Endothelial cell (in vitro differentiated cells): ENCODE results near the gene PIGZ. TPM values are rescaled to one million over a fixed set of nuclear protein-coding genes. Genes with fewer than 3 reads are reported as not detected.

ENCODE experiments used
- DNase-seq: peaks from one replicate; pipeline ENCODE4 v3.0.0; 2021; ENCODE audit warnings: low spot score
- H3K27ac Mint-ChIP-seq: one replicate; pipeline ENCODE4 v1.8.0; 2021; ENCODE audit warnings: mixed read lengths, inconsistent platforms; ENCODE audit not compliant: unreplicated experiment
- H3K27me3 Mint-ChIP-seq: one replicate; pipeline ENCODE4 v1.8.0; 2021; ENCODE audit warnings: mild to moderate bottlenecking, moderate library complexity, mixed read lengths, inconsistent platforms; ENCODE audit not compliant: unreplicated experiment
- H3K36me3 Mint-ChIP-seq: one replicate; pipeline ENCODE4 v1.8.0; 2021; ENCODE audit warnings: mild to moderate bottlenecking, low read depth, mixed read lengths, inconsistent platforms; ENCODE audit not compliant: unreplicated experiment
- H3K4me1 Mint-ChIP-seq: one replicate; pipeline ENCODE4 v1.8.0; 2021; ENCODE audit warnings: mild to moderate bottlenecking, mixed read lengths, inconsistent platforms; ENCODE audit not compliant: unreplicated experiment
- H3K4me3 Mint-ChIP-seq: one replicate; pipeline ENCODE4 v1.8.0; 2021; ENCODE audit warnings: mild to moderate bottlenecking, mixed read lengths, inconsistent platforms; ENCODE audit not compliant: unreplicated experiment
- H3K9me3 Mint-ChIP-seq: one replicate; pipeline ENCODE4 v1.8.0; 2021; ENCODE audit warnings: mixed read lengths, inconsistent platforms; ENCODE audit not compliant: unreplicated experiment
- CTCF ChIP-seq: fragments of 200-600 bp; sonication (generic); IDR thresholded peaks from one replicate; pipeline ENCODE4 v1.5.0; 2021; ENCODE audit warnings: antibody characterized with exemption; ENCODE audit not compliant: unreplicated experiment
- long read RNA-seq: library from polyadenylated mRNA; unstranded; transcript quantifications from one replicate; pipeline ENCODE4 v2.0.0, GENCODE V29; 2020; ENCODE audit not compliant: unreplicated experiment
- total RNA-seq: library from RNA; stranded (reverse); fragmentation: NEBNext Ultra II Directional; extraction: Animal tissue kit (Norgen Biotek cat#: 25700); gene quantifications from one replicate; pipeline ENCODE4 v1.2.1, GENCODE V29; 2021; ENCODE audit not compliant: unreplicated experiment

PIGZ gene
- 3.5 TPM for total RNA-seq
- long read RNA-seq, partial matches to known transcripts = 0 of 2 reads
- long read RNA-seq, other reads (novel, unspliced or antisense) = 1 of 2 reads

- H3K4me3 Mint-ChIP-seq = peak within 1 kb of the TSS; percentile 80
- peaks cover 26% of the 10 kb centered on the region for H3K27me3 Mint-ChIP-seq
- peak; percentile 47 for DNase-seq
- H3K27ac Mint-ChIP-seq = no peak within 1 kb of the TSS
- peaks cover 23% of the 10 kb centered on the region for H3K36me3 Mint-ChIP-seq
- no peak for TF ChIP-seq CTCF
- peaks cover 3% of the 10 kb centered on the region for H3K4me1 Mint-ChIP-seq
- no peaks in the 10 kb centered on the region for H3K9me3 Mint-ChIP-seq
These were observed at the start of gene PIGZ for GRCh38 chr3:196968233-196969133. Gene PIGZ, minus strand, starts transcription at chr3:196968833. Its CDS starts 16,802 bp downstream, at chr3:196952031.

- Mint-ChIP-seq H3K9me3 (no peaks in the 10 kb centered on the region), H3K27ac (no peak overlapping the region), H3K36me3 (no peaks in the 10 kb centered on the region), H3K27me3 (peaks cover 2% of the 10 kb centered on the region), H3K4me1 (no peaks in the 10 kb centered on the region), H3K4me3 (no peak overlapping the region)
- DNase-seq = no peak
- TF ChIP-seq CTCF = no peak
These were observed 48.4 kb upstream of the PIGZ start for GRCh38 chr3:197017003-197017402.

- Mint-ChIP-seq H3K27ac (no peak overlapping the region), H3K4me1 (no peaks in the 10 kb centered on the region), H3K27me3 (peaks cover 2% of the 10 kb centered on the region), H3K9me3 (no peaks in the 10 kb centered on the region), H3K36me3 (no peaks in the 10 kb centered on the region), H3K4me3 (no peak overlapping the region)
- no peak for DNase-seq
- no peak for TF ChIP-seq CTCF
These were observed 47.4 kb upstream of the PIGZ start for GRCh38 chr3:197015790-197016736.

GRCh38 chr3:197014942-197015575, 46.4 kb upstream of the PIGZ start:
- Mint-ChIP-seq H3K36me3 (no peaks in the 10 kb centered on the region), H3K9me3 (no peaks in the 10 kb centered on the region), H3K27me3 (peaks cover 5% of the 10 kb centered on the region), H3K4me1 (no peaks in the 10 kb centered on the region), H3K27ac (no peak overlapping the region), H3K4me3 (no peak overlapping the region)
- DNase-seq = no peak
- TF ChIP-seq CTCF = no peak
